Measurements from ENCODE around the gene MAP2K6.

Gene MAP2K6

GRCh38 chr17:69427486-69428197, 13.1 kb downstream of the MAP2K6 start:
- Histone ChIP-seq H4K20me1 (ENCODE audit: insufficient read depth) (no peaks in the 10 kb centered on the region), H3K9ac (no peak overlapping the region), H3K36me3 (ENCODE audit: insufficient read depth) (no peaks in the 10 kb centered on the region), H2AFZ (ENCODE audit: low read depth) (no peak overlapping the region), H3K4me1 (ENCODE audit: low read depth, poor library complexity, severe bottlenecking) (no peaks in the 10 kb centered on the region), H3K27me3 (ENCODE audit: insufficient read depth, low read depth) (no peaks in the 10 kb centered on the region), H3K27ac (no peak overlapping the region), H3K79me2 (ENCODE audit: insufficient read depth, low read depth) (no peaks in the 10 kb centered on the region), H3K4me3 (IDR thresholded peaks at IDR 0.05; ENCODE audit: insufficient read depth, low read depth, low read length) (no peak overlapping the region), H3K4me2 (no peak overlapping the region)
- TF ChIP-seq CTCF (conservative IDR thresholded peaks at IDR 0.05; ENCODE audit: low read depth, low read length): no peak

GRCh38 chr17:69428252-69428980, 13.9 kb downstream of the MAP2K6 start:
- Histone ChIP-seq H3K27ac (no peak overlapping the region), H3K27me3 (ENCODE audit: insufficient read depth, low read depth) (no peaks in the 10 kb centered on the region), H3K4me3 (IDR thresholded peaks at IDR 0.05; ENCODE audit: insufficient read depth, low read depth, low read length) (no peak overlapping the region), H2AFZ (ENCODE audit: low read depth) (no peak overlapping the region), H3K4me1 (ENCODE audit: low read depth, poor library complexity, severe bottlenecking) (no peaks in the 10 kb centered on the region), H3K4me2 (no peak overlapping the region), H3K79me2 (ENCODE audit: insufficient read depth, low read depth) (no peaks in the 10 kb centered on the region), H3K36me3 (ENCODE audit: insufficient read depth) (no peaks in the 10 kb centered on the region), H4K20me1 (ENCODE audit: insufficient read depth) (no peaks in the 10 kb centered on the region), H3K9ac (no peak overlapping the region)
- no peak for TF ChIP-seq CTCF (conservative IDR thresholded peaks at IDR 0.05; ENCODE audit: low read depth, low read length)

- no peak overlapping the region for H3K27ac ChIP-seq
- H3K4me2 ChIP-seq: no peak overlapping the region
- no peak overlapping the region for H3K4me3 ChIP-seq (IDR thresholded peaks at IDR 0.05; ENCODE audit: insufficient read depth, low read depth, low read length)
- H4K20me1 ChIP-seq (ENCODE audit: insufficient read depth): no peaks in the 10 kb centered on the region
- no peak overlapping the region for H2AFZ ChIP-seq (ENCODE audit: low read depth)
- H3K4me1 ChIP-seq (ENCODE audit: low read depth, poor library complexity, severe bottlenecking): no peaks in the 10 kb centered on the region
- TF ChIP-seq CTCF (conservative IDR thresholded peaks at IDR 0.05; ENCODE audit: low read depth, low read length): no peak
- no peaks in the 10 kb centered on the region for H3K27me3 ChIP-seq (ENCODE audit: insufficient read depth, low read depth)
- no peaks in the 10 kb centered on the region for H3K79me2 ChIP-seq (ENCODE audit: insufficient read depth, low read depth)
- H3K9ac ChIP-seq: no peak overlapping the region
- no peaks in the 10 kb centered on the region for H3K36me3 ChIP-seq (ENCODE audit: insufficient read depth)
Observed at GRCh38 chr17:69430488-69430887, 16.0 kb downstream of the MAP2K6 start.

GRCh38 chr17:69431835-69432234, 17.3 kb downstream of the MAP2K6 start:
- Histone ChIP-seq H3K4me3 (IDR thresholded peaks at IDR 0.05; ENCODE audit: insufficient read depth, low read depth, low read length) (no peak overlapping the region), H3K79me2 (ENCODE audit: insufficient read depth, low read depth) (no peaks in the 10 kb centered on the region), H4K20me1 (ENCODE audit: insufficient read depth) (no peaks in the 10 kb centered on the region), H3K4me1 (ENCODE audit: low read depth, poor library complexity, severe bottlenecking) (no peaks in the 10 kb centered on the region), H3K9ac (no peak overlapping the region), H3K27me3 (ENCODE audit: insufficient read depth, low read depth) (no peaks in the 10 kb centered on the region), H3K4me2 (no peak overlapping the region), H3K36me3 (ENCODE audit: insufficient read depth) (no peaks in the 10 kb centered on the region), H2AFZ (ENCODE audit: low read depth) (no peak overlapping the region), H3K27ac (no peak overlapping the region)
- TF ChIP-seq CTCF (conservative IDR thresholded peaks at IDR 0.05; ENCODE audit: low read depth, low read length): no peak
